GM03348 (cell line): ENCODE results near the gene CLDN5.
"Not testable (repeated sequence)": the region's sequence is repeated elsewhere in the genome, so short reads cannot be mapped to it uniquely, and the experiment has no call there.

ENCODE experiments used
- DNase-seq: peaks from one replicate; pipeline ENCODE4 v3.0.0; 2012; ENCODE audit warnings: low spot score

Gene CLDN5

DNA sequence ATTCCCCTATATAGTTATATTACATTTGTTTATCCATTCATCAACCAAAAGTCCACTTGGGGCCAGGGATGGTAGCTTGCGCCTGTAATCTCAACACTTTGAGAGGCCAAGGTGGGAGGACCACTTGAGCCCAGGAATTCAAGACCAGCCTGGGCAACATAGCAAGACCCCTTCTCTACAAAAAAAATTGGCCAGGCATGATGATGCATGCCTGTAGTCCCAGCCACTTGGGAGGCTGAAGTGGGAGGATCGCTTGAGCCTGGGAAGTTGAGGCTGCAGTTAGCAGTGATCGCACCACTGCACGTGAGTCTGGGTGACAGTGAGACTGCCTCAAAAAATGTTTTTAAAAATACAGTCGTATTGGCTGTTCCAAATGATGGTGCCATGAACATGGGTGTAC lies 24.2 kb upstream of the CLDN5 start:
- DNase-seq: not testable (repeated sequence)

DNA sequence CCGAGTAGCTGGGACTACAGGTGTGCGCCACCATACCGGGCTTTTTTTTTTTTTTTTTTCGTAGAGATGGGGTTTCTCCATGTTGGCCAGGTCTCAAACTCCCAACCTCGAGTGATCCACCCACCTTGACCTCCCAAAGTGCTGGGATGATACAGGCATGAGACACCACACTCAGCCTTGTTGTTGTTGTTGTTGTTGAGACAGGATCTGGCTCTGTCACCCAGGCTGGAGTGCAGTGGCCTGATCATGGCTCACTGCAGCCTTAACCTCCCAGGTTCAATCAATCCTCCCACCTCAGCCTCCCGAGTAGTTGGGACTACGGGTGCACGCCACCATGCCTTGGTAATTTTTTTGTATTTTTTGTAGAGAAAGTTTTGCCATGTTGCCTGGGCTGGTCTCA lies 23.4 kb upstream of the CLDN5 start:
- DNase-seq: no peak

DNA sequence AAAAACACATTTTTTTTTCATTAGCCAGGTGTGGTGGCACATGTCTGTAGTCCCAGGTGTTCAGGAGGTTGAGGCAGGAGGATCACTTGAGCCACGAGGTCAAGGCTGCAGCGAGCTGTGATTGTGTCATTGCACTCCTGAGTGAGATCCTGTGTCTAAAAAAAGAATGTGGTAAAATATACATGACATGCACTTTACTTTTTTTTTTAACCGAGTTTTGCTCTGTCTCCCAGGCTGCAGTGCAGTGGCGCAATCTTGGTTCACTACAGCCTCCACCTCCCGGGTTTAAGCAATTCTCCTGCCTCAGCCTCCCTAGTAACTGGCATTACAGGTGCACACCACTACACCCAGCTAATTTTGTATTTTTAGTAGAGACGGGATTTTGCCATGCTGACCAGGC lies 22.5 kb upstream of the CLDN5 start:
- no peak for DNase-seq

DNA sequence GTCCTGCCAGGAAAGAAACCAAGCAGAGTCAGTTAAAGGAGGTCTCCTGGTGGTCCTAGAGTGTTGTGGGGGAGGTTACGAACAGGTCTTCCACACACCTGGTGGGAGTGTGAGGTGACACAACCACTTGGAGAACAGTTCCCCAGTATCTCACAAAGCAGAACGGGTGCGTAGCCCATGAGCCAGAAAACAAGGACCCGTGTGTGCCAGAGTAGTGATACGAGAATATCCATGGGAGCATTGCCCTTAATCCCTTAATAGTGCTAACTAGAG lies 21.7 kb upstream of the CLDN5 start:
- no peak for DNase-seq

DNA sequence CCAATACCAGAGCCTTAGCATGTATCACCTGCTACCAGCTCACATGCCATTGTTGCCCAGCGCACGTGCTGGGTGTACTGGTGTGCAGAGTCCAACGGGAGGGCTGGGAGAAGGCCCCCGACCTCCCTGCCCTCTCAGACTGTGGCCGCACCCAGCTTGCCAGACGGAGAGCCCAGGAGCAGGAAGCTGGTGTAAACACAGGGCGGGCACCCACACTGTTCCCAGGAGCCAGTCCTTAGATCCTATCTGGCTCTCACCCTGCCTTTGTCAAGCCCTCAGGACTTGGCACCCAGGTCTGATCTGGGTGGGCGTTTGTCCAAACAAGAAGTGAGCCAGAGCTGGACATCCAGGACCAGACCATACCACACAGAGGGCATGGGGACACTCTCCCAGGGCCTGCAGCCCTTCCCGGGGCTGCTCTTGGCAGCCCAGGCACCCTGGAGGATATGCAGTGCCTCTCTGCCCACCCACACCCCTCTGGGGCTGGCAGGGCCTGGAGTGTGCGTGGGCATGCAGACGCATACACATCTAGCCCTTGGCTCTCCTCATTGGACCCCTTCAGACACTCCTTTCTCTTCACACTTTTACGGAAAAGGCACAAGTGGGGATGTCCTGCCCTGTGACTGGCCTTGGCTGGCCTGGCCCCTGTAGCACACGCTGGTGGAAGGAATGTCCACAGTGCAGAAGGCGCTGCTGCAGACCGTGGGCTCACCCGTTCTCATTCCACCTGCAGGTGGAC lies 19.9 kb upstream of the CLDN5 start:
- peak; percentile 4 for DNase-seq

DNA sequence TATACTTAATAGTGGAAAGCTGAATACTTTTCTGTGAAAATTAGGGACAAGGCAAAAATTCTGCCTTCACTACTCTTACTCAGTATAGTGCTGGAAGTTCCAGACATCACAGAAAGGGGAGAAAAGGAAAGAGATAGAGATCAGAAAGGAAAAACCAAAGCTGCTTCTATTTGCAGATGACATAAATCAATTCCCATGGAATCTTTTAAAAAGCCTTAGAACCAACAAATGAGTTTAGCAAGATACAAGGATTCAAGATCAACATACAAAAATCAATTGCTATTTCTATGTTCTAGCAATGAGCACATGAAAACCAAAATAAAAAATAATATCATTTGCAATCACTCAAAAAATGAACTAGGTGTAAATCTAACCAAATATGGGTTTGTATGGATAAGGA lies 16.2 kb upstream of the CLDN5 start:
- no peak for DNase-seq

DNA sequence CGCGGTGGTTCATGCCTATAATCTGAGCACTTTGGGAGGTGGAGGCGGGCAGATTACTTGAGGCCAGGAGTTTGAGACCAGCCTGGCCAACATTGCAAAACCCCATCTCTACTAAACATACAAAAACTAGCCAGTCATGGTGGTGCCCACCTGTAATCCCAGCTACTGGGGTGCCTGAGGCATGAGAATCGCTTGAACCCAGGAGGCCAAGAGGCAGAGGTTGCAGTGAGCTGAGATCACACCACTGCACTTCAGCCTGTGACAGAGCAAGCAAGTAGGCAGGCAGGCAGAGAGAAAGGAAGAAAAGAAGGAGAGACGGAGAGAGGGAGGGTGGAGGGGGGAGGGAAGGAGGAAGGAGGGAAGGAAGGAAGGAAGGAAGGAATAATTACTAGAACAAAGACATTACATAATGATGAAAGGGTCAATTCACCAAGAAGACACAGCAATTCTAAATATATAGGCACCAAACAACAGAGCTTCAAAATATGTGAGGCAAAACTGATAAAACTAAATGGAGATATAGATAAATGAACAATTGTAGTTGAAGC lies 13.8 kb upstream of the CLDN5 start:
- no peak for DNase-seq

DNA sequence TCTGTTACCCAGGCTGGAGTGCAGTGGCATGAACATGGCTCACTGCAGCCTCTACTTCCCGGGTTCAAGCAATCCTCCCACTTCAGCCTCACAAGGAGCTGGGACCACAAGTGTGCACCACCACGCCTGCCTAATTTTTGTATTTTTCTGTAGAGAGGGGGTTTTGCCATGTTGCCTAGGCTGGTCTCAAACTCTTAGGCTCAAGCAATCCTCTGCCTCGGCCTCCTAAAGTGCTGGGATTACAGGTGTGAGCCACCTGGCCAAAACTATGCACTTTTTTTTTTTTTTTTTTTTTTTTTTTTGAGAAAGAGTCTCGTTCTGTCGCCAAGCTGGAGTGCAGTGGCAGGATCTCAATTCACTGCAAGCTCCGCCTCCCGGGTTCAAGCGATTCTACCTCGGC lies 12.4 kb upstream of the CLDN5 start:
- no peak for DNase-seq

DNA sequence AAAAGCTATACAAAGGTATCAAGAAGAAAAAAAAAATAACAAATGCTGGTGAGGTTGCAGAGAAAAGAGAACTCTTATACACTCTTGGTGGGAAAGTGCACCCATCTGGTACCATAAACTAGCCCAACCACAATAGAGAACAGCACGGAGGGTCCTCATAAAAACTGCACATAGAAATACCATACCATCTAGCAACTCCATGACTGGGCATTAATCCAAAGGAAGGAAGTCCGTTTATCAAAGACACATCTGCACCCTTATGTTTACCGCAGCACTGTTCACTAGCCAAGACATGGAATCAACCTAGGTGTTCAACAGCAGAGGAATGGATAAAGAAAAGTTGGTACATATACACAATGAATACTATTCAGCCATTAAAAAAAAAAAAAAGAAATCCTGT lies 10.8 kb upstream of the CLDN5 start:
- no peak for DNase-seq

DNA sequence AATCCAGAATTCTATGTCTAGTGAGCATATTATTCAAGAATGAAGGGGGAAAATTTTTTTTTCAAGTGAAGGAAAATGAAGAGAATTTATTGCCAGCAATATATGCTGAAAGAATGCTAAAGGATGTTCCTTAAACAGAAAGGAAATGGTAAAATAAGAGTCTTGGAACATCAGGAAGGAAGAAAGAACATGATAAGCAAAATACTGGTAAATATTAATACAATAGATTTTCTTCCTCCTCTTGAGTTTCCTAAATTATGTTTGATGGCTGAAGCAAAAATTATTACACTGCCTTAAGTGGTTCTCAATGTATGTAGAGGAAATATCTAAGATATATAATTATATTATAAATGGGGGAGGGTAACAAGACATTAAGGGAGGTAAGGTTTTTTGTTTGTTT lies 9.6 kb upstream of the CLDN5 start:
- no peak for DNase-seq

DNA sequence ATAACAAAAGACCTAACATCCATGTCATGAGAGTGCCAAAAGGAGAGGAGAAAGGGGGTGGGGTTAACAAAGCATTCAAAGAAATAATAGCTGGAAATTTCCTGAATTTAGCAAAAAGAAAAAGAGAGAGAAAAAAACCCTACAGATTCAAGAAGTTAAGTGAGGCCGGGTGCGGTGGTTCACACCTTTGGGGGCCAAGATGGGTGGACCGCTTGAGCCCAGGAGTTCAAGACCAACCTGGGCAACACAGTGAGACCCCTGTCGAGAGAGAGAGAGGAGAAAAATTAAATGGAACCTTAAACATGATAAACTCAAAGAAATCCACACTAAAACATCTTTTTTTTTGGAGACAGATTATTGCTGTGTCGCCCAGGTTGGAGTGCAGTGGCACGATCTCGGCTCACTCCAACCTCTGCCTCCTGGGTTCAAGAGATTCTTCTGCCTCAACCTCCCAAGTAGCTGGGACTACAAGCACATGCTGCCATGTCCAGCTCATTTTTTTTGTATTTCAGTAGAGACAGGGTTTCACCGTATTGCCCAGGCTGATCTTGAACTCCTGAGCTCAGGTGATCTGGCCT lies 8.9 kb upstream of the CLDN5 start:
- no peak for DNase-seq

DNA sequence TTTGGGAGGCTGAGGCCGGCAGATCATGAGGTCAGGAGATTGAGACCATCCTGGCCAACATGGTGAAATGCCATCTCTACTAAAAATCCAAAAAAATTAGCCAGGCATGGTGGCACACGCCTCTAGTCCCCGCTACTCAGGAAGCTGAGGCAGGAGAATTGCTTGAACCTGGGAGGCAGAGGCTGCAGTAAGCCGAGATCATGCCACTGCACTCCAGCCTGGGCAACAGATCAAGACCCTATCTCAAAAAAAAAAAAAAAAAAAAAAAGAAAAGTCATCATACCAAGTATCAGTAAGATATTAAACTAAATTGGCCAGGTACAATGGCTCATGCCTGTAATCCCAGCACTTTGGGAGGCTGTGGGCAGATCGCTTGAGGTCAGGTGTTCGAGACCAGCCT lies 7.1 kb upstream of the CLDN5 start:
- DNase-seq: not testable (repeated sequence)

DNA sequence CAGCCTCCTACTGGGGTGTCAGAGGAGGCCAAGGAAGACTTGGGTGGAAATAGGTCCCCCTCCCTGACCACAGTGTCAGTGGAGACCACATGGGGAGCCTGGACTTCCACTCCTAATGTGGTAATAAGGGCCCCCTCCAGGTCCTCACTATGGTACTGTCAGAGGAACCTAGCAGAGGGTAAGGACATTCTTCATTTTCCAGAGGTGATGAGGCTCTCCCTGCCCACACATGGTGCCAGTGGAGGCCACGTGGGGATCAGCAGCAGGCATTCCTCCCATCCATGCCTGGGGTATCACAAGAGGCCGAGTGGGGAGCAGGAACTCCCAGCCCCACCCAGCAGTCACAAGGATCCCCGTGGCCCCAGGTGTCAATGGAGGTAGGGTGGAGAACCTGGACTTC lies 6.5 kb upstream of the CLDN5 start:
- no peak for DNase-seq

DNA sequence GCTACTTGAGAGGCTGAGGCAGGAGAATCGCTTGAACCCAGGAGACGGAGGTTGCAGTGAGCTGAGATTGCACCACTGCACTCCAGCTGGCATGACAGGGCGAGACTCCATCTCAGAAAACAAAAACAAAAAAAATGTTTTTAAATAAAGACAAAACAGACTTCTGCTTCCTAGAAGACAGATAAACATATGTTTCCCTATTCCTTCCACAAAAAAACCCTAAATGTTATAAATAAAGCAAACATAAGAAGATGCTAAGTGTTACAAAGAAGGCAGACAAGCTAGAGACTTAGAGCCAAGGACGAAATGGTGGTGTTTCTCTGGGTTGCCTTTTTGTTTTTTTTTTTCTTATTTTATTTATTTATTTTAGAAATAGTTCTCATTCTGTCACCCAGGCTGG lies 5.6 kb upstream of the CLDN5 start:
- DNase-seq: no peak

DNA sequence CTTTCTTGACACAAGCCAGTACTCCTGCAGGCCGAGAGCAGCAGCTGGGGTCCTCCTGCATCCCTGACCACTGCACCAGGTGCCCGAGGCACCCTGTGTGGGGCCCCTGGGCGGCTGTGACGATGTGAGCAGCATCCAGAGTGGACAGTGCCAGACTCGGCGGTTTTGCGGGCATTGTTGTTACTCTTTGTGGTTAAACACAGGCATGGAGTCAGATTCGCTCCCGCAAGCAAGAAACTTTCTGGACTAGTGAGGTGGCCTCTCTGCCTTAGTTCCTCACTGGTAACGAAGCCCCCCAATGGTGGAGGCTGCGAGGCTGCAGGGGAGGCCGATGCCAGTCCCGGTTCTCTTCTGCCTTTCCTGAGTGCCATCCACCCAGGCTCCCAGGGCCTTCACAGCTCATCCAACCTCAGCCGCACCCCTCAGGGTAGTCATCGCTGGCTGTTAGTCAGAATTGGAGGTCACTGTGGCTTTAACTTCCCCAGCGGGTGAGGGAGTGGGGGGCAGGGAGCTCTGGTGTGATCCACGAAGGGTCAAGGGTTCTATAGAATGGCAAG lies 3.7 kb upstream of the CLDN5 start:
- DNase-seq: no peak

DNA sequence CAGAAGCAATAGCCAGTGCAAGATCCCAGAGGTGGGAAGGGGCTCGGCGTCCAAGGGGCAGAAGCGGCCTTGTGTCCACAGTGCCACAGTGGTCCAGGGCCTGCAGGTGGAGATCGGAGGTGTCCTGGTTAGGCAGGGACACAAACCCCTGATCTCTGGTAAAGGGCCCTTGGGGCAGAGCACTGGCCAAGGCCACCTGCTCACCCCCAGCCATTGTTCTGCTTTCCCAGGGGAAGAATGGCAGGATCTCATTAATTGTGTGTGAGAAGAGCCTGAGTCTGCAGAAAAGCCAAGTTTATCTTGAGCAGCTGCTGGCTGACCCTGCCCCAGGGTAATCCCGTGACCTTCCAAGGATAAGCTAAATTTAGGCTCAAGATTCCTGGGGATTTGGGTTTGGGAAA lies 3.1 kb upstream of the CLDN5 start:
- DNase-seq: no peak

DNA sequence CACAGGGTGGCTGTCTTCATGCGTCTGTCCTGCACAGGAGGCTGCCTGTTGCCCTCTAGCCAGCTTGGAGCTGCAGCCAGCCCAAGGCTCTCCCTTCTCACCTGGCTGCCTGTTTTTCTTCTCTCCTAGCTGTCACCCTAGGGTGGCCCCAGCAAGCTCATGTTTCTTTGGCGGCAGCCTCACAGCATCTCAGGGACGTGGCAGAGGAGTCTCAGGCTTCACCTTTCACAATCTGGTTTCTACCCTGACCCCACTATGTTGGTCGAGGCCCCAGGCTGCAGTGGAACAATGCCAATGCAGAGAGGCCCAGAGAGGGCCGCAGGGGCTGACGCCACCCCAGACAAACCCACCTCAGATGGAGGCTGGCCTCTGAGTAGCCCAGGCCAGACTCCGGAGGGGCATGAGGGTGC lies 2.5 kb upstream of the CLDN5 start:
- DNase-seq: no peak

DNA sequence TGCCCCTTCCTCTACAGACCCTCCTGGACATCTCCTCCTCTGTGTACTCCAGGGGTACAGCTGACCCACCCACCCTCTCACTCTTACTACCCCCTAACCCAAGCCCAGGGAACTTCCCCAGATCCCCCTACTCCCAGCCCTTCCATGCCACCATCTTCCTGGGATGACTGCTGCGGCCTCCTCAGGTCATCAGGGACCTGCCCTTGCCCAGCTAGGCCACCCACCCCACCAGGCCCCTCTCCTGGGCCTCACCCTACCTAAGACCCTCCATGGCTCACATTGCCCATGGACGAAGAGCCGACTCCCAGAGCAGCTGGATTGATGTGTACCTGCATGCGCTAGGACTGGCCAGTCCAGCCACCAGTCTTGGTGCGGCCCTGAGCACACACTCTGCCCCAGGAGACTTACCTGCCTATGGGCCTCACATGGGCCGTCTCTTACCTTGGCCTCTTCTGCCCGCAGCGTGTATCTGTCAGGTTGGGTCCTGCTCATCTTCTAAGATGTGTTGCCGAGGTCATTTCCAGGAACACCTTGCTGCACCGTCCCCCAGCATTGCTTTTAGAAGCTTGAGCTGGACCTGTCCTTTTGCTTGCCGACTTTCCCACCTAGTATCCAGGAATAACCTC lies 2.0 kb upstream of the CLDN5 start:
- DNase-seq: no peak

DNA sequence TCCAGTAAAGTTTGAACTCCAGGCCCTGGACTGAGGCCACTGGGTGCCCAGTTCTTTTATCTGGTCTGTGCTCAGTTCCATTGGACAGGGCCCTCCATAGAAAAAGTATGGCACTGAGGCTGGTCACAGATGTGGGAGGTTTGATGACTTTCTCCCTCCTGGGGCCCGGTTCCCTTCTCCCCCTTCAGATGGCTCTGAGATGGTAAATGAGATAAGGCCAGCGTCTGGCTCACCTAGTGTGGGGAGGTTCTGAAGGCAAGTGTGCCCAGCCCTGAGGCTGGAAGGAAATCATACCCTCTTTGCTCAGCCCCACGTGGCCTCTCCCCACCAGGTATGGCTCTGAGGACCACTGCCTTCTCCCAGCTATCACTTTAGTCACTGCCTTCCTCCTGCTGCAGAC lies 1.5 kb upstream of the CLDN5 start:
- DNase-seq: no peak

DNA sequence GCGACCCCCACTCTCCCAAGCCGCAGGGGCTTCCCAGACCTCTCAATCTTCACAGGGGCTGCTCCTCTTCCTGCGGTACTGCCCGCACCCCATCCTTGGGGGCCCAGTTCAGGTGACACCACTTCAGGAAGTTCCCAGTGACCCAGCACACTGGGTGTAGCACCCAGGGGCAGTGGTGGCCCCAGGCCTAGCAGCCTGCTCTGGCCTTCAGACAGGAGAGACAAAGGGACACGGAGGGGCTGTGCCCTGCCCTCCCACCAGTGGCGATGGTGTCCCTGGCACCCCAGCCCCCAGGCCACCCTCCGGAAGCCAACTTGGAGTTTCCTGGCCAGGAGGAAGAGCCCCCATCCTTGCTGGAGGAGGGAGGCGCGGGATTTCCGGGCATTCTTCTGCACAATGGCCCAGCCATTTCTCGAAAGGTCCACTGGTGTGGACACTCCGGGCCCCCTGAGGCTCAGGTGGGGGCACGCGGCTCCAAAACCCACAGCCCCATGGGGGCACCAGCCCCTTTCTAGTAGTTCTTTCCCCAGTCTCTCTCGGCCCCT lies 978 bp upstream of the CLDN5 start:
- DNase-seq: no peak

DNA sequence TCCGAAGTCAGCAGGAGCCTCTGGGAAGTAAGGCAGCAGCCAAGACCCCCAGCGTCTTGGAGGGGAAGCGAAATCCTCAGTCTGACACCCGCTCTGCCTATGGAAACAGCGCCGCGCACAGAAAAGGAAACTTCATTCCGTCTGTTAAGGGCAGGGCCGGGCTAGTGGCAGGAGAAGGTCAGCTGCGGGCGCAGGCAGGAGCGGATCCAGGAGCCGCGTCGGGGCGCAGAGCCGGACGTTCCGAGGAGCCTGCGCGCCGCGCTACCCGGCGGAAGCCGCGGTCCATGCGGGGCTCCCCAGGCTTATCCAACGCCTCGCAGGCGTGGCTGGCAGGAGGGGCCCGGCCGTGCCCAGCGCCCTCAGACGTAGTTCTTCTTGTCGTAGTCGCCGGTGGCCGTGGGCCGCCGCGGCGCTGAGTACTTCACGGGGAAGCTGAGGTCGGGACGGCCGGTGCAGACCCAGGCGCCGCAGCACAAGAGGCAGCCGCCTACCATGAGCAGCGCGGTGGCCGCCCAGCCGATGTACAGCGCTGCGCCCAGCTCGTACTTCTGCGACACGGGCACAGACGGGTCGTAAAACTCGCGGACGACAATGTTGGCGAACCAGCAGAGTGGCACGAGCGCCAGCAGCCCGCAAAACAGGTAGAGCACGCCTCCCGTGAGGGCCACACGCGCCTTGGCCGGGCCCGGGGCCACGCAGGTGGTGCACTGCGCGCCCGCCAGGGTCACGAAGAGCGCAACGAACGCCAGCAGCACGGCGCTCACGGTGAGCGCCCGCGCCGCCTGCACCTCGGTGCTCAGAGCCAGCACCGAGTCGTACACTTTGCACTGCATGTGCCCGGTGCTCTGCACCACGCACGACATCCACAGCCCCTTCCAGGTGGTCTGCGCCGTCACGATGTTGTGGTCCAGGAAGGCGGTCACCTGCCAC lies 705 bp downstream of the CLDN5 start:
- peak; percentile 47 for DNase-seq

DNA sequence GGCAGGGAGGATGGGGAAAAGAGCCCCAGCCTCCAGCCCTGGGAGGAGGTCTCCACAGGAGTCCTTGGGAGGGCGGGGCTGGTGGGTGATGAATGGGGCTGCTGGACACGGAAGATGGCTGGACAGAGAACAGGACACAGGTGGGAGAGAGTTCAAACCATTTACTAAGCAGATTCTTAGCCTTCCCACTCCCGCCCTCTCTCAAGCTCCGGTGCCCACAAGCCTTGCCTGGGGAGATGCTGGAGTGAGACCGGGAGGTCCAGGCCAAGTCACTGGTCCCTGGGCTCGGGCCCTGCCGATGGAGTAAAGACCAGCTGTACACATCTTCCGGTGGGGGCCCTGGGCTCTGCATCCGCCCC lies 1.4 kb downstream of the CLDN5 start:
- no peak for DNase-seq
